Measurements from ENCODE around the gene SHKBP1.
A peak's percentile ranks its signal among the peaks of the same experiment; 100 is the strongest.

SHKBP1 gene

GRCh38 chr19:40599902-40600569 is 23.4 kb downstream of the SHKBP1 start:
- Histone ChIP-seq H3K4me1 (peaks cover 0 to 81% (median 70%) of the 10 kb centered on the region in 4 donors), H3K36me3 (no peaks in the 10 kb centered on the region), H3K27me3 (peaks cover 0 to 12% of the 10 kb centered on the region in 2 donors), H3K9me3 (no peaks in the 10 kb centered on the region), H3K27ac (peak overlapping the region; percentile 86 to 90), H3K4me3 (peak overlapping the region; percentile 67 to 87)
- peak; percentile 58 to 81 for DNase-seq
- no peak for TF ChIP-seq CTCF (IDR thresholded peaks at IDR 0.05)
- intact Hi-C loops (cut with DNase I; ENCODE audit: low total_unique reads): loop anchor here (5.0 to 10.0 kb wide), 2 partner anchors 68 to 135 kb away; partner anchors contain the start of genes BLVRB and SPTBN4

- peak; percentile 39 to 69 for DNase-seq
- Histone ChIP-seq H3K9me3 (no peaks in the 10 kb centered on the region), H3K4me3 (peak overlapping the region; percentile 67 to 87), H3K4me1 (peaks cover 0 to 87% (median 76%) of the 10 kb centered on the region in 4 donors), H3K27ac (peak overlapping the region; percentile 86 to 90), H3K36me3 (no peaks in the 10 kb centered on the region), H3K27me3 (peaks cover 0 to 7% of the 10 kb centered on the region in 2 donors)
- TF ChIP-seq CTCF (IDR thresholded peaks at IDR 0.05): no peak
- intact Hi-C loops (cut with DNase I; ENCODE audit: low total_unique reads): no loop called here
These were observed 24.0 kb downstream of the SHKBP1 start for GRCh38 chr19:40600570-40601133.

- TF ChIP-seq CTCF (IDR thresholded peaks at IDR 0.05): peak in 1 of 2 experiments; percentile 9
- intact Hi-C loops (cut with DNase I; ENCODE audit: low total_unique reads): no loop called here
- H3K4me1 ChIP-seq: peaks cover 0 to 94% (median 81%) of the 10 kb centered on the region in 4 donors
- peak; percentile 56 to 88 for DNase-seq
- H3K4me3 ChIP-seq: peak within 1 kb of the TSS; percentile 67 to 87
- no peaks in the 10 kb centered on the region for H3K9me3 ChIP-seq
- H3K36me3 ChIP-seq: no peaks in the 10 kb centered on the region
- peak within 1 kb of the TSS; percentile 86 to 90 for H3K27ac ChIP-seq
- peaks cover 0 to 7% of the 10 kb centered on the region in 2 donors for H3K27me3 ChIP-seq
These were observed 24.7 kb downstream of the SHKBP1 start, which contains the start of gene LTBP4 for GRCh38 chr19:40601134-40601974. TSS of gene LTBP4 (plus strand) at chr19:40601369. CDS start at chr19:40601388, 19 bp downstream.

DNA sequence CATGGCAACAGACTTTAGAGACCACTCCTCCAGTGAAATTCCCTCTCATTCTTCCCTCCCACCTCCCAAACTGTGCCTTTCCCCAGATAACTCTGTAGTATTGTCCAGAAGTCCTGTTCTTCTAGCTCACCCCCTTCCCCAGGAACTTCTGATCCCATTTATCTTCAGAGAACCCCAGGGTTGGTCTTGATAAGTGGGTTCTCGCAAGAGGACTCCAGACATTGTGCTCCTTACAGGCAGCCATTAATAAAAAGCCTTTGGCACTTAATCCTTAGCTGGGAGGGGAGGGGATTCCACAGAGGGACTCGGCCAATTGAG is 26.4 kb downstream of the SHKBP1 start:
- TF ChIP-seq CTCF (IDR thresholded peaks at IDR 0.05): no peak
- no peak for DNase-seq
- H3K4me3 ChIP-seq: peak overlapping the region; percentile 67 to 87
- H3K9me3 ChIP-seq: no peaks in the 10 kb centered on the region
- no peaks in the 10 kb centered on the region for H3K27me3 ChIP-seq
- intact Hi-C loops (cut with DNase I; ENCODE audit: low total_unique reads): no loop called here
- H3K4me1 ChIP-seq: peaks cover 0 to 82% (median 68%) of the 10 kb centered on the region in 4 donors
- H3K27ac ChIP-seq: peak overlapping the region; percentile 86 to 90
- no peaks in the 10 kb centered on the region for H3K36me3 ChIP-seq

GRCh38 chr19:40603389-40604170 is 26.9 kb downstream of the SHKBP1 start:
- intact Hi-C loops (cut with DNase I; ENCODE audit: low total_unique reads): no loop called here

More at GRCh38 chr19:40603389-40604170, 26.9 kb downstream of the SHKBP1 start:
- Histone ChIP-seq H3K36me3 (no peaks in the 10 kb centered on the region), H3K9me3 (no peaks in the 10 kb centered on the region), H3K27me3 (no peaks in the 10 kb centered on the region), H3K4me1 (peaks cover 0 to 76% (median 64%) of the 10 kb centered on the region in 4 donors), H3K27ac (peak overlapping the region; percentile 86 to 90), H3K4me3 (peak overlapping the region; percentile 67 to 87)
- TF ChIP-seq CTCF (IDR thresholded peaks at IDR 0.05): no peak
- DNase-seq: peak; percentile 99 to 100
